ENCODE data around the gene WNT4. TPM values are rescaled to one million over a fixed set of nuclear protein-coding genes. Genes with fewer than 3 reads are reported as not detected.

Gene WNT4
- total and polyA plus RNA-seq, 2 of the 8 experiments (the other 6 are each of a cell fraction or from before 2014, with no cell fraction given): 1.3 to 6.6 TPM

GRCh38 chr1:22124592-22125229 lies 18.2 kb downstream of the WNT4 start (continued):
- TF ChIP-seq HDAC2 (IDR thresholded peaks at IDR 0.05; ENCODE audit: borderline replicate concordance in 1 of 2, low read depth in 2 of 2, low read length in 2 of 2) (no peak), BCL11A (IDR thresholded peaks at IDR 0.05; ENCODE audit: low read depth in 2 of 2, low read length in 2 of 2) (no peak)
